NCI-H2171 (cell line): ENCODE data around the gene PRKAA1.
"Not testable (repeated sequence)": the region's sequence is repeated elsewhere in the genome, so short reads cannot be mapped to it uniquely, and the experiment has no call there.

Experiments
- DNase-seq: peaks from one replicate; lab custom pipeline; 2025; lab: John Stamatoyannopoulos, UW

The PRKAA1 gene

GRCh38 chr5:40825461-40826043 is 27.4 kb upstream of the PRKAA1 start:
- DNase-seq: not testable (repeated sequence)

DNA sequence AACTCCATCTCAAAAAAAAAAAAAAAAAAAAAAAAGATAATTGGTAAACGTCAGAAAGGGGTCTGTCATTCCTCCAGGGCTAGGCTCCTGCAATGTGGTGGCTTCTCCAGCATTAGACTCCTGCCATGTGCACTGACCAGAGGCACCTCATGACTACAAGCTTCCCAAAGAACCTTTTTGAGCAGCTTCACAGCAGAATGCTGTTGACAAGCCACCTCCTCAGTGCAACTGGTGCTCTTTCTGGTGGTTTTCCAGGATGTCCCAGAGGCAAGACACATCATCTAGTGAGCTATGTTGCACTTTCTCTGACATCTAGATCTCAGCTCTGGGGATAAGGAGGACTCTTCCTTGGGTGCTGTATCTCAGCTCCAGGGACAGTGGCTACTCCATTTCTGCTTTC is 25.3 kb upstream of the PRKAA1 start:
- no peak for DNase-seq

DNA sequence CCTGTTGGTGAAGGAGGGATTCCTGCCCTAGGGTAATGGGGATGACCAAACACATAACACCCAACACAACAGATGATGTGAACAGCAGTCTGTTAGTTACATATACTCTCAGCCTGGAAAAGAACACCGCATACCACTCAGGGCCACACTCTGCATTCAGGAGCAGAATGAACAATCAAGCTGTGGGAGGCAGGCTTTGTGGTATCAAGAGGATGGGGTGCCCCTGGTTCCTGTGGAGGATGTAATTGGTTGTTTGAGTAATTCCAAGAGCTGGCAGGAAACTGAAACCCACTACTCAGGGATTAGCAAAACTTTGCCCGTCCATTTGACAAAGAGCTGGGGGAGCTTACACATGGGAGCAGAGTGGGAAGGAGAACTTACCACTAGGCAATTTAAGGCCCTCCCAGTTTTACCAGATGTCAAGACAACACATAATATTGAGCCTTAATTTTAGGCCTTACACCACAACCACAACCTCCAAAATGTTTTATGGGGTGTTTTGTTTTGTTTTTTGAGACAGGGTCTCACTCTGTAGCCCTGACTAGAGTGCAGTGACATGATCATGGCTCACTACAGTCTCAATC is 15.6 kb upstream of the PRKAA1 start:
- no peak for DNase-seq

- DNase-seq: no peak
Measured at GRCh38 chr5:40812125-40812524, 14.0 kb upstream of the PRKAA1 start.

DNA sequence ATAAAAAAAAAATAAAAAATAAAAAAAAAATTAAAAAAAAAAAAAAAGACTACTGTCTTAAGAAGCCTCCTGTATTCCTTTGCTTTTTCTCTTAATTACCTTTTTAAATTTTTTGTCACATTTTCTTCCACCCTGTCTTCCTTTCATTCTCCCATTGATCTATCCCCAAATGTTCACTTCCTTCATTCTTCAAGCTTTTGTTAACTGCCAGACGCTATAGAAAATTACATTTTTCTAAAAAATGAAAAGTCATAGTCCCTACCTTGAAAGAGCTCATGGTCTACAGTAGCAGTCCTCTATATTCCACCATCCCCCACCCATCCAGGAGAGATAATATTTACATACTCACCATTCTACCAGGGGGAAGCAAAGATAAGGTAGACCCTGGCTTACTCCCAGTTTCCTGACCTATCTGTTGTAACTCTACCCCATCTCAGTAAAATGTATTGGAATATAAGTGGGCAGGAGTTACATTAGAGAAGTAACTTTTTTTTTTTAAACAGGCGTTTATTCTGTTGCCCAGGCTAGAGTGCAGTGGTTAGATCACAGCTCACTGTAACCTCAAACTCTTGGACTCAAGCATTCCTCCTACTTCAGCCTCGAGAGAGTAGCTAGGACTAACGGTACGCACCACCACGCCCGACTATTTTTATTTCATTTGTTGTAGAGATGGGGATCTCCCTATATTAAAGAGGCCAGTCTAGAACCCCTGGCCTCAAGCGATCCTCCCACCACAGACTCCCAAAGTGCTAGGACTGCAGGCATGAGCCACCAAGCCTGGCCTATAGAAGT is 3.8 kb upstream of the PRKAA1 start:
- DNase-seq: no peak

GRCh38 chr5:40799258-40799657 is 1.1 kb upstream of the PRKAA1 start:
- DNase-seq: no peak

- DNase-seq: no peak
Measured at GRCh38 chr5:40798801-40799210, 632 bp upstream of the PRKAA1 start.

DNA sequence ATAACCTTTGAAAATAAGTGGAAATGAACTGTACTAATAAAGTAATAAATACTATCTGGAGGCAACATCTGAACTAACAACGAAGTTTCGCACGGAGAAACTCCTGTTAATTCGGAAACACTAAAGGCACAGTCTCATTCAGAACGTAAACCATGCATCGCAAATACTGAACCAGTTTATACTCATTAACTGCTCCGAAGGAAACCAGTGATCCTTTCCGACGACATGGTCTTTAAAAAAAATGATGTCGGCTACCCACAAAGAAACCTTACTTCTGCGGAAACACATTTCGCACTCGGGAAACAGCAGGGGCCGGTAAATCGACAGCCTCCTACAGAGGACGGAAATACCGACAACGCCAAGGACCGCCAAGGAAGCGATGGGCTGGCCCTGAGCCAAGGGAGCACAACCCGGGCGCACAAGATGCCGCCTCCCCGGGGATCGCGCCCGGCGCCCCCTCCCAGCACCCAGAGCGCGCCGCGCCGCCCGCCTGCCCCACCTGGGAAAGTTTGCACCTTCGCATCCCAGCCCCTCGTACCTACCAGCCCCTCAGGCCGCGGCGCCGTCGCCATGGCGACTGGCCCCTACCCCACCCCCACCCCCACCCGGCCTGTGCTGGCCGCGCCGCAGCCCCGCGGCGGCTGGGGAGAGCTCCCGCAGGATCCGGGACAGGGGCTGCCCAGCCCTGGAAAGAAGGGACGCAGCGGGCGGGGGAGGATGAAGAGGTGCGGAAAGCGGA is 732 bp downstream of the PRKAA1 start:
- peak; percentile 88 for DNase-seq

DNA sequence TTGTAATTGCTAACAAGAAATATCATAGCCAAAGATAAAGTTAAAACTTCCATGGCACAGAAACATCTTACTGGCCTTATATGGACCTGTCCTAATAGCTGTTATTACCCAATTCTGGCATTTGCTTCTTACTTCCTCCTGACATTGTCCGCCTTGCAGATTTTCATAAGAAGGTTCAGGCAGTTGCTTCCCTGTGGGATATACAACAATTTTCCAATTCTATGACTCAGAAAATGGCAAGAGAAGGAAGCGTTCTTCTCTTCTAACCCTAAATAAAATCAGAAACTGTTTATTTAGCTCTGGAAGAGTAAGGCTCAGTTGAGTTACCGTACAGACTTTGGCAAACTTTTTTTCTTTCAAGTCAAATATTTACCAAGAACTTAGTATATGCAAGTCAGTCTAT is 1.7 kb downstream of the PRKAA1 start:
- no peak for DNase-seq

- not testable (repeated sequence) for DNase-seq
Measured at GRCh38 chr5:40794877-40795276, 3.3 kb downstream of the PRKAA1 start.

DNA sequence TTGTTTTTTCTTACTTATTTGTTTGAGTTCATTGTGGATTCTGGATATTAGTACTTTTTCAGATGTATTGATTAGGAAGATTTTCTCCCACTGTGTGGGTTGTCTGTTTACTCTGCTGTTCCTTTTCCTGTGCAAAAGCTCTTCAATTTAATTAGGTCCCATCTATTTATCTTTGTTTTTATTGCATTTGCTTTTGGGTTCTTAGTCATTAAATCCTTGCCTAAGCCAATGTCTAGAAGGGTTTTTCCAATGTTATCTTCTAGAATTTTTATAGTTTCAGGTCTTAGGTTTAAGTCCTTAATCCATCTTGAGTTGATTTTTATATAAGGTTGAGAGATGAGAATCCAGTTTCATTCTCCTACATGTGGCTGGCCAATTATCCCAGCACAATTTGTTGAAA is 3.8 kb downstream of the PRKAA1 start:
- not testable (repeated sequence) for DNase-seq

- DNase-seq: not testable (repeated sequence)
Measured at GRCh38 chr5:40792691-40793090, 5.5 kb downstream of the PRKAA1 start.

GRCh38 chr5:40791715-40792139 is 6.4 kb downstream of the PRKAA1 start:
- no peak for DNase-seq

- DNase-seq: no peak
Measured at GRCh38 chr5:40790947-40791593, 7.1 kb downstream of the PRKAA1 start.

DNA sequence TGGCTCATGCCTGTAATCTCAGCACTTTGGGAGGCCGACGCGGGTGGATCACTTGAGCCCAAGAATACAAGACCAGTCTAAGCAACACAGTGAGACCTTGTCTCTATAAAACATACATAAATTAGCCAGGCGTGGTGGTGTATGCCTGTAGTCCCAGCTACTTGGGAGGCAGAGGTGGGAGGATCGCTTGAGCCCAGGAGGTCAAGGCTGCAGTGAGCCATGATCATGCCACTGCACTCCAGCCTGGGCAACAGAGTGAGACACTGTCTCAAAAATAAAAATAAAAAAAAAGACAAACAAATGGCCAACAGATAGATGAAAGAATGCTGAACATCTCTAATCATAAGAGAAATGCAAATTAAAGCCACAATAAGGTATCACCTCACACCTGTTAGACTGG is 9.2 kb downstream of the PRKAA1 start:
- not testable (repeated sequence) for DNase-seq

DNA sequence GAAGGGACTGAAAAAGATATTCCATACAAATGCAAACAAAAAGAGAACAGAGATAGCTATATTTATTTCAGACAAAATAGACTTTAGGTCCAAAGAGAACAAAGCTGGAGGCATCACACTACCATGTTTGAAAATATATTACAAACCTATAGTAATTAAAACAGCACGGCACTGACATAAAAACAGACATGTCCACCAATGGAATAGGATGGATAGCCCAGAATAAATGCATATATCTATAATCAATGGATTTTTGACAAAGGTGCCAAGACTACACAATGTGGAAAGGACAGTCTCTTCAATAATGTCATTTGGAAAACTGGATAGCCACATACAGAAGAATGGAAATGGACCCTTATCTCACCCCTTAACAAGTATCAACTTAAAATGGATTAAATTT is 10.2 kb downstream of the PRKAA1 start:
- no peak for DNase-seq

DNA sequence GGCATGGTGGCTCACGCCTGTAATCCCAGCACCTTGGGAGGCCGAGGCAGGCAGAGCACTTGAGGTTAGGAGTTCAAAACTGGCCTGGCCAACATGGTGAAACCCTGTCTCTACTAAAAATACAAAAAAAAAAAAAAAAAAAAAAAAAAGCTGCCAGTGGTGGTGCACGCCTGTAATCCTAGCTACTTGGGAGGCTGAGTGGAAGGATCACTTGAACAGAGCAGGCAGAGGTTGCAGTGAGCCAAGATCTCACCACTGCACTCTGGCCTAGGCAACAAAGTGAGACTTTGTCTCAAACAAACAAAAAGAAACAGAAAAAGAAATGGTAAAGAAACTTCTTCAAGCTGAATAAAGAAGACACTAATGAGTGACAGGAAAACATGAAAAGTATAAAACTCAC is 11.5 kb downstream of the PRKAA1 start:
- DNase-seq: not testable (repeated sequence)

- DNase-seq: no peak
Measured at GRCh38 chr5:40784916-40785315, 13.3 kb downstream of the PRKAA1 start.

GRCh38 chr5:40784027-40784653 is 14.0 kb downstream of the PRKAA1 start:
- DNase-seq: no peak

- DNase-seq: no peak
Measured at GRCh38 chr5:40781843-40782409, 16.2 kb downstream of the PRKAA1 start.

- no peak for DNase-seq
Measured at GRCh38 chr5:40780858-40781257, 17.3 kb downstream of the PRKAA1 start.
